Neural cell (in vitro differentiated cells): ENCODE measurements around the gene AXL.

Source experiments
- EZH2 ChIP-seq: fragments of 200-600, 300-800 bp; shearing (Covaris generic), sonication (generic); IDR thresholded peaks from 2 replicates; pipeline ENCODE4 v1.6.1; 2014; ENCODE audit warnings: antibody characterized with exemption, low read length, borderline replicate concordance, mild to moderate bottlenecking; ENCODE audit not compliant: insufficient read depth, poor library complexity, severe bottlenecking
- MXI1 ChIP-seq: fragments of 450-650 bp; conservative IDR thresholded peaks from 2 replicates; pipeline ENCODE4 v1.6.1; 2014; ENCODE audit warnings: antibody characterized with exemption, mild to moderate bottlenecking; ENCODE audit not compliant: poor library complexity, severe bottlenecking
- POLR2AphosphoS5 ChIP-seq: IDR thresholded peaks from 2 replicates; pipeline ENCODE4 v1.6.1; 2012
- RAD21 ChIP-seq: fragments of 450-650 bp; conservative IDR thresholded peaks from 2 replicates; pipeline ENCODE4 v1.6.1; 2014; ENCODE audit warnings: antibody characterized with exemption, mild to moderate bottlenecking, moderate library complexity
- TAF1 ChIP-seq: IDR thresholded peaks from 2 replicates; pipeline ENCODE4 v1.6.1; 2012; ENCODE audit warnings: low read depth
- TF ChIP-seq, protein P1 (sequence below): fragments of 450-650 bp; IDR thresholded peaks from 2 replicates; pipeline ENCODE4 v1.5.1; 2014; ENCODE audit warnings: antibody characterized with exemption, mild to moderate bottlenecking, moderate library complexity; ENCODE audit not compliant: poor library complexity, severe bottlenecking
- TF ChIP-seq, protein P2 (sequence below): IDR thresholded peaks from 2 replicates; pipeline ENCODE4 v1.6.1; 2012; ENCODE audit warnings: borderline replicate concordance

GRCh38 chr19:41221514-41222205, 2.6 kb downstream of the AXL start:
- TF ChIP-seq, protein P1, sequence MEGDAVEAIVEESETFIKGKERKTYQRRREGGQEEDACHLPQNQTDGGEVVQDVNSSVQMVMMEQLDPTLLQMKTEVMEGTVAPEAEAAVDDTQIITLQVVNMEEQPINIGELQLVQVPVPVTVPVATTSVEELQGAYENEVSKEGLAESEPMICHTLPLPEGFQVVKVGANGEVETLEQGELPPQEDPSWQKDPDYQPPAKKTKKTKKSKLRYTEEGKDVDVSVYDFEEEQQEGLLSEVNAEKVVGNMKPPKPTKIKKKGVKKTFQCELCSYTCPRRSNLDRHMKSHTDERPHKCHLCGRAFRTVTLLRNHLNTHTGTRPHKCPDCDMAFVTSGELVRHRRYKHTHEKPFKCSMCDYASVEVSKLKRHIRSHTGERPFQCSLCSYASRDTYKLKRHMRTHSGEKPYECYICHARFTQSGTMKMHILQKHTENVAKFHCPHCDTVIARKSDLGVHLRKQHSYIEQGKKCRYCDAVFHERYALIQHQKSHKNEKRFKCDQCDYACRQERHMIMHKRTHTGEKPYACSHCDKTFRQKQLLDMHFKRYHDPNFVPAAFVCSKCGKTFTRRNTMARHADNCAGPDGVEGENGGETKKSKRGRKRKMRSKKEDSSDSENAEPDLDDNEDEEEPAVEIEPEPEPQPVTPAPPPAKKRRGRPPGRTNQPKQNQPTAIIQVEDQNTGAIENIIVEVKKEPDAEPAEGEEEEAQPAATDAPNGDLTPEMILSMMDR: no peak
- TF ChIP-seq POLR2AphosphoS5: no peak
- no peak for TF ChIP-seq TAF1
- no peak for TF ChIP-seq MXI1
- TF ChIP-seq RAD21: no peak
- TF ChIP-seq, protein P2, sequence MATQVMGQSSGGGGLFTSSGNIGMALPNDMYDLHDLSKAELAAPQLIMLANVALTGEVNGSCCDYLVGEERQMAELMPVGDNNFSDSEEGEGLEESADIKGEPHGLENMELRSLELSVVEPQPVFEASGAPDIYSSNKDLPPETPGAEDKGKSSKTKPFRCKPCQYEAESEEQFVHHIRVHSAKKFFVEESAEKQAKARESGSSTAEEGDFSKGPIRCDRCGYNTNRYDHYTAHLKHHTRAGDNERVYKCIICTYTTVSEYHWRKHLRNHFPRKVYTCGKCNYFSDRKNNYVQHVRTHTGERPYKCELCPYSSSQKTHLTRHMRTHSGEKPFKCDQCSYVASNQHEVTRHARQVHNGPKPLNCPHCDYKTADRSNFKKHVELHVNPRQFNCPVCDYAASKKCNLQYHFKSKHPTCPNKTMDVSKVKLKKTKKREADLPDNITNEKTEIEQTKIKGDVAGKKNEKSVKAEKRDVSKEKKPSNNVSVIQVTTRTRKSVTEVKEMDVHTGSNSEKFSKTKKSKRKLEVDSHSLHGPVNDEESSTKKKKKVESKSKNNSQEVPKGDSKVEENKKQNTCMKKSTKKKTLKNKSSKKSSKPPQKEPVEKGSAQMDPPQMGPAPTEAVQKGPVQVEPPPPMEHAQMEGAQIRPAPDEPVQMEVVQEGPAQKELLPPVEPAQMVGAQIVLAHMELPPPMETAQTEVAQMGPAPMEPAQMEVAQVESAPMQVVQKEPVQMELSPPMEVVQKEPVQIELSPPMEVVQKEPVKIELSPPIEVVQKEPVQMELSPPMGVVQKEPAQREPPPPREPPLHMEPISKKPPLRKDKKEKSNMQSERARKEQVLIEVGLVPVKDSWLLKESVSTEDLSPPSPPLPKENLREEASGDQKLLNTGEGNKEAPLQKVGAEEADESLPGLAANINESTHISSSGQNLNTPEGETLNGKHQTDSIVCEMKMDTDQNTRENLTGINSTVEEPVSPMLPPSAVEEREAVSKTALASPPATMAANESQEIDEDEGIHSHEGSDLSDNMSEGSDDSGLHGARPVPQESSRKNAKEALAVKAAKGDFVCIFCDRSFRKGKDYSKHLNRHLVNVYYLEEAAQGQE: no peak
- TF ChIP-seq EZH2: no peak
